Measurements from ENCODE around the gene FEV. TPM values are rescaled to one million over a fixed set of nuclear protein-coding genes. Genes with fewer than 3 reads are reported as not detected.

The FEV gene
- total RNA-seq, 4 donors from 2014 or later, result 2.1 TPM; not detected in 3

- Histone ChIP-seq H3K27me3 (peaks cover 32 to 100% (median 69%) of the 10 kb centered on the region in 4 donors), H3K36me3 (no peaks in the 10 kb centered on the region), H3K4me3 (peak overlapping the region in 1 of 4 donors; percentile 36), H3K4me1 (peaks cover 26 to 46% (median 29%) of the 10 kb centered on the region in 3 donors), H3K27ac (no peak overlapping the region), H3K9me3 (no peaks in the 10 kb centered on the region)
- 16 to 17% methylated on average over 24 to 27 of the region's 49 CpGs for WGBS, 2 donors
- intact Hi-C loops (cut with DNase I), result no loop called here
- no peak for TF ChIP-seq POLR2A (IDR thresholded peaks at IDR 0.05)
- TF ChIP-seq, protein P1, sequence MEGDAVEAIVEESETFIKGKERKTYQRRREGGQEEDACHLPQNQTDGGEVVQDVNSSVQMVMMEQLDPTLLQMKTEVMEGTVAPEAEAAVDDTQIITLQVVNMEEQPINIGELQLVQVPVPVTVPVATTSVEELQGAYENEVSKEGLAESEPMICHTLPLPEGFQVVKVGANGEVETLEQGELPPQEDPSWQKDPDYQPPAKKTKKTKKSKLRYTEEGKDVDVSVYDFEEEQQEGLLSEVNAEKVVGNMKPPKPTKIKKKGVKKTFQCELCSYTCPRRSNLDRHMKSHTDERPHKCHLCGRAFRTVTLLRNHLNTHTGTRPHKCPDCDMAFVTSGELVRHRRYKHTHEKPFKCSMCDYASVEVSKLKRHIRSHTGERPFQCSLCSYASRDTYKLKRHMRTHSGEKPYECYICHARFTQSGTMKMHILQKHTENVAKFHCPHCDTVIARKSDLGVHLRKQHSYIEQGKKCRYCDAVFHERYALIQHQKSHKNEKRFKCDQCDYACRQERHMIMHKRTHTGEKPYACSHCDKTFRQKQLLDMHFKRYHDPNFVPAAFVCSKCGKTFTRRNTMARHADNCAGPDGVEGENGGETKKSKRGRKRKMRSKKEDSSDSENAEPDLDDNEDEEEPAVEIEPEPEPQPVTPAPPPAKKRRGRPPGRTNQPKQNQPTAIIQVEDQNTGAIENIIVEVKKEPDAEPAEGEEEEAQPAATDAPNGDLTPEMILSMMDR (IDR thresholded peaks at IDR 0.05), result no peak
- no peak for DNase-seq
Observed at GRCh38 chr2:218985325-218986091, 524 bp upstream of the FEV start.

GRCh38 chr2:218984239-218985020 is 554 bp downstream of the FEV start:
- TF ChIP-seq, protein P1 (IDR thresholded peaks at IDR 0.05), result no peak
- TF ChIP-seq POLR2A (IDR thresholded peaks at IDR 0.05), result no peak
- peaks cover 32 to 100% (median 66%) of the 10 kb centered on the region in 4 donors for H3K27me3 ChIP-seq
- peaks cover 29 to 57% (median 35%) of the 10 kb centered on the region in 3 donors for H3K4me1 ChIP-seq
- no peak overlapping the region for H3K27ac ChIP-seq
- peak overlapping the region in 2 of 4 donors; percentile 16 to 36 for H3K4me3 ChIP-seq
- 0 to 1% methylated on average over 22 to 35 of the region's 50 CpGs for WGBS, 2 donors
- H3K36me3 ChIP-seq, result no peaks in the 10 kb centered on the region
- DNase-seq, result no peak
- intact Hi-C loops (cut with DNase I), result no loop called here
- no peaks in the 10 kb centered on the region for H3K9me3 ChIP-seq

- Histone ChIP-seq H3K9me3 (no peaks in the 10 kb centered on the region), H3K36me3 (no peaks in the 10 kb centered on the region), H3K4me1 (peaks cover 29 to 57% (median 35%) of the 10 kb centered on the region in 3 donors), H3K27ac (no peak overlapping the region), H3K27me3 (peaks cover 32 to 100% (median 65%) of the 10 kb centered on the region in 4 donors), H3K4me3 (peak overlapping the region in 2 of 4 donors; percentile 16 to 36)
- no peak for DNase-seq
- intact Hi-C loops (cut with DNase I), result no loop called here
- WGBS, 2 donors, result 0 to 17% methylated on average over 1 to 2 of the region's 10 CpGs
- no peak for TF ChIP-seq POLR2A (IDR thresholded peaks at IDR 0.05)
- TF ChIP-seq, protein P1 (IDR thresholded peaks at IDR 0.05), result no peak
Observed at GRCh38 chr2:218983934-218984238, 1.1 kb downstream of the FEV start.

DNA sequence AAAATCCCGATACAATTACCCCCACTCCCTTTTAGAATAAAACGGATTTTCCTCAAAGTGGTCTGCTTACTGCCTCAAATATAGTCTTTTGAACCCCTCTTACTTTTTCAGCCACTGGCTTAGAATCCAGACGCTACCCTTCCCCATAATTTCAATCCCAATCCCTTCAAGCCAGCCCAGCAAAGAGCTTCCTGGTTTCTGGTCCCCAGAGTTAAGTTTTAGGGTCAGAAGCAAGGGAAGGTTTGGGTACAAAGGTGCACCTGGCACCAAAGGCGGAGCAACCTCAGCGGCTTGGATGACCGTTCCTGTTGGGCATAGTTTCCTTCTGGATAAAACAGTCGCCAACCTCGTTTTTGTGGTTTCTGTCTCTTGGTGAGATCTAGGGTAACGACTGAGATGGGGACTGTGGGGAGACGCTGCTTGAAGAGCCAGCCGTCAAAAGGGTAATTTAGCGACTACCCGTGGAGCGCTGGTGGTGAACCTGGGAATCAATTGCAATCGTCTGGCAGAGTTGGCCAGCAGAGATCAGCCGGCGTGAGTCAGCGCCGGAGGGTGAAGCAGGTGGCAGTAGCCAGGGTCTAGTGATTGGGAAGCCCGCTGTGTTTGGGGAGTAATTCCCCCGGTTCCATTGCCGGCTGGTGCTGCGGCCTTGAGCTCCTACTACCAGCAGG is 1.6 kb downstream of the FEV start:
- intact Hi-C loops (cut with DNase I), result no loop called here
- DNase-seq, result no peak

More for the DNA sequence above, 1.6 kb downstream of the FEV start:
- Histone ChIP-seq H3K4me3 (no peak overlapping the region), H3K4me1 (peaks cover 29 to 57% (median 35%) of the 10 kb centered on the region in 3 donors), H3K27ac (no peak overlapping the region), H3K27me3 (peaks cover 32 to 100% (median 61%) of the 10 kb centered on the region in 4 donors), H3K36me3 (no peaks in the 10 kb centered on the region), H3K9me3 (no peaks in the 10 kb centered on the region)
- WGBS, 2 donors, result 5 to 11% methylated on average over 11 to 18 of the region's 23 CpGs
- no peak for TF ChIP-seq POLR2A (IDR thresholded peaks at IDR 0.05)
- TF ChIP-seq, protein P1 (IDR thresholded peaks at IDR 0.05), result no peak

Data from esophagus squamous epithelium (tissue), 5 donors.